OCI-M2 (cell line): Measurements from ENCODE around the gene TPM2.

Source experiments
- DNase-seq: peaks from one replicate; lab custom pipeline; 2025; ENCODE audit not compliant: unreplicated experiment; lab: John Stamatoyannopoulos, UW

The TPM2 gene

GRCh38 chr9:35679766-35680330, 9.9 kb downstream of the TPM2 start:
- DNase-seq, result no peak

DNA sequence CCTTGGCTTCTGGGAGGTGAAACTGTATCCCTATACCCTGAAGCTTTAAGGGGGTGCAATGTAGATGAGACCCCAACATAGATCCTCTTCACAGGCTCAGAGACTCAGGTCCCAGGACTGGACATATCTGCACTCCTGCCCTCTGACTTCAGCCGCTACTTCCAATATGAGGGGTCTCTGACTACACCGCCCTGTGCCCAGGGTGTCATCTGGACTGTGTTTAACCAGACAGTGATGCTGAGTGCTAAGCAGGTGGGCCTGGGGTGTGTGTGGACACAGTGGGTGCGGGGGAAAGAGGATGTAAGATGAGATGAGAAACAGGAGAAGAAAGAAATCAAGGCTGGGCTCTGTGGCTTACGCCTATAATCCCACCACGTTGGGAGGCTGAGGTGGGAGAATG, 10.6 kb downstream of the TPM2 start:
- no peak for DNase-seq

DNA sequence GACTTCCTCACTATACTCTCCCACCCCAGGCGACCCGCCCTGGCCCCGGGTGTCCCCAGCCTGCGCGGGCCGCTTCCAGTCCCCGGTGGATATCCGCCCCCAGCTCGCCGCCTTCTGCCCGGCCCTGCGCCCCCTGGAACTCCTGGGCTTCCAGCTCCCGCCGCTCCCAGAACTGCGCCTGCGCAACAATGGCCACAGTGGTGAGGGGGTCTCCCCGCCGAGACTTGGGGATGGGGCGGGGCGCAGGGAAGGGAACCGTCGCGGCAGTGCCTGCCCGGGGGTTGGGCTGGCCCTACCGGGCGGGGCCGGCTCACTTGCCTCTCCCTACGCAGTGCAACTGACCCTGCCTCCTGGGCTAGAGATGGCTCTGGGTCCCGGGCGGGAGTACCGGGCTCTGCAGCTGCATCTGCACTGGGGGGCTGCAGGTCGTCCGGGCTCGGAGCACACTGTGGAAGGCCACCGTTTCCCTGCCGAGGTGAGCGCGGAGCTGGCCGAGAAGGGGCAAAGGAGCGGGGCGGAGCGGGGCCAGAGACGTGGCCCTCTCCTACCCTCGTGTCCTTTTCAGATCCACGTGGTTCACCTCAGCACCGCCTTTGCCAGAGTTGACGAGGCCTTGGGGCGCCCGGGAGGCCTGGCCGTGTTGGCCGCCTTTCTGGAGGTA, 13.9 kb downstream of the TPM2 start:
- no peak for DNase-seq

DNA sequence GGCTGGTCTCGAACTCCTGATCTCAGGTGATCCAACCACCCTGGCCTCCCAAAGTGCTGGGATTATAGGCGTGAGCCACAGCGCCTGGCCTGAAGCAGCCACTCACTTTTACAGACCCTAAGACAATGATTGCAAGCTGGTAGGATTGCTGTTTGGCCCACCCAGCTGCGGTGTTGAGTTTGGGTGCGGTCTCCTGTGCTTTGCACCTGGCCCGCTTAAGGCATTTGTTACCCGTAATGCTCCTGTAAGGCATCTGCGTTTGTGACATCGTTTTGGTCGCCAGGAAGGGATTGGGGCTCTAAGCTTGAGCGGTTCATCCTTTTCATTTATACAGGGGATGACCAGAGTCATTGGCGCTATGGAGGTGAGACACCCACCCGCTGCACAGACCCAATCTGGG, 14.5 kb downstream of the TPM2 start:
- DNase-seq, result no peak

DNA sequence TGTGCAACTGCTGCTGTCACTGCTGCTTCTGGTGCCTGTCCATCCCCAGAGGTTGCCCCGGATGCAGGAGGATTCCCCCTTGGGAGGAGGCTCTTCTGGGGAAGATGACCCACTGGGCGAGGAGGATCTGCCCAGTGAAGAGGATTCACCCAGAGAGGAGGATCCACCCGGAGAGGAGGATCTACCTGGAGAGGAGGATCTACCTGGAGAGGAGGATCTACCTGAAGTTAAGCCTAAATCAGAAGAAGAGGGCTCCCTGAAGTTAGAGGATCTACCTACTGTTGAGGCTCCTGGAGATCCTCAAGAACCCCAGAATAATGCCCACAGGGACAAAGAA, 15.7 kb downstream of the TPM2 start:
- no peak for DNase-seq

DNA sequence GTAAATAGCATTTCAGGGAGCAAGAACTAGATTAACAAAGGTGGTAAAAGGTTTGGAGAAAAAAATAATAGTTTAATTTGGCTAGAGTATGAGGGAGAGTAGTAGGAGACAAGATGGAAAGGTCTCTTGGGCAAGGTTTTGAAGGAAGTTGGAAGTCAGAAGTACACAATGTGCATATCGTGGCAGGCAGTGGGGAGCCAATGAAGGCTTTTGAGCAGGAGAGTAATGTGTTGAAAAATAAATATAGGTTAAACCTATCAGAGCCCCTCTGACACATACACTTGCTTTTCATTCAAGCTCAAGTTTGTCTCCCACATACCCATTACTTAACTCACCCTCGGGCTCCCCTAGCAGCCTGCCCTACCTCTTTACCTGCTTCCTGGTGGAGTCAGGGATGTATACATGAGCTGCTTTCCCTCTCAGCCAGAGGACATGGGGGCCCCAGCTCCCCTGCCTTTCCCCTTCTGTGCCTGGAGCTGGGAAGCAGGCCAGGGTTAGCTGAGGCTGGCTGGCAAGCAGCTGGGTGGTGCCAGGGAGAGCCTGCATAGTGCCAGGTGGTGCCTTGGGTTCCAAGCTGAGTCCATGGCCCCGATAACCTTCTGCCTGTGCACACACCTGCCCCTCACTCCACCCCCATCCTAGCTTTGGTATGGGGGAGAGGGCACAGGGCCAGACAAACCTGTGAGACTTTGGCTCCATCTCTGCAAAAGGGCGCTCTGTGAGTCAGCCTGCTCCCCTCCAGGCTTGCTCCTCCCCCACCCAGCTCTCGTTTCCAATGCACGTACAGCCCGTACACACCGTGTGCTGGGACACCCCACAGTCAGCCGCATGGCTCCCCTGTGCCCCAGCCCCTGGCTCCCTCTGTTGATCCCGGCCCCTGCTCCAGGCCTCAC, 16.3 kb downstream of the TPM2 start, which contains the start of gene CA9:
CA9 (plus strand) TSS at position 797 of the 893 bp plus-strand sequence; CDS start at position 829, 32 bp downstream.
- DNase-seq, result no peak

DNA sequence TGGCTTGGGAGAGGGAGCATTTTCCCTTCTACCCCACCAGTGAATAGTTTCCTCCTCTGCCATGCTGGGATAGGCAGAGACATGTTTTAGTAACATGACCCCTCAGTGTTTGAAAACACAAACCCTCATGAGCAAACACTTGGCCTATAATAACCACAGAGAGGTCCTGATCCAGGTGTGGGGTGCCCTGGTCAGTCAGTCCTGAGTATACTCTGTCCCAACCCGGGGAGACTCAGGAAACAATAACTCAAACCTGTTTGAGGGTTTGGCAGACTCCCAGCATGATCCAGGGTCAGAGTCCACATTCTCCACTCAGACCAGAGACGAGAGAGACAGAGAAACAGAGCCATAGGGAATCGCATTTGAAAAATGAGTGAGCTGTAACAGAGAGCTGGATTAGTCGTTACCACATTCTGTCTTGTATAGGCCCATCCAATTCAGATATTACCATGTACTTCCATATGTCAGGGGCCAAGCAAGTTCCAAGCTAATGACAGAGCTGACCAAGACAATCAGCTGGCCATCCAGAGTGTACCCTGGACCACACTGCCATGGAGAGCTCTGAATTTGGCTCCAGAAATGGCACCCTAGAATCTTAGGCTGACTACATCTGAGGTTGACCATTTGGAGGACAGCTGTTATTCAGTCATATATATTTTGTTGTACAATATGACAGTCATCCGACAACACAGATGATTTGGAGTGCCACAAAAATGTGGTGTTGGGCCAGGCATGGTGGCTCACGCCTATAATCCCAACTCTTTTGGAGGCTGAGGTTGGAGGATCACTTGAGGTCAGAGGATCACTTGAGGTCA, 20.2 kb downstream of the TPM2 start:
- no peak for DNase-seq

DNA sequence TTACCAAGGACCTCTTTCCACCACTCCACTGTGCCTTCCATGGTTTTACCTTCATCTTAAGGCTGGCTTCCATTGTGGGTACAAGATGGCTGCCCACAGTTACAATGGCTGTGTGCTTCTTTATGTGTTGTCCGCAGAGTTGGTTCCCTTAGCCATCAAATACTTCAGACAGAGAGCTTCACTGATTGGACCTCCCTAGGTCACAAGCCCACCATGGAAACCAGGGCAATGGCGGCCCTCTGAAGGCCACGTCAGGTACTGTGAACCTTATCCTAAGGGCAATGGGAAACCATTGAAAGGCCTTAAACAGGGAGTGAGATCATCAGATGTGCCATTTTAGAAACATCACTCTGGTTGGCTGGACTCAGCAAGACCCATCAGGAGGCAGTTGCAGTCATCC, 21.8 kb downstream of the TPM2 start:
- DNase-seq, result no peak

GRCh38 chr9:35666549-35666948, 23.2 kb downstream of the TPM2 start:
- no peak for DNase-seq

GRCh38 chr9:35666045-35666444, 23.7 kb downstream of the TPM2 start:
- no peak for DNase-seq

DNA sequence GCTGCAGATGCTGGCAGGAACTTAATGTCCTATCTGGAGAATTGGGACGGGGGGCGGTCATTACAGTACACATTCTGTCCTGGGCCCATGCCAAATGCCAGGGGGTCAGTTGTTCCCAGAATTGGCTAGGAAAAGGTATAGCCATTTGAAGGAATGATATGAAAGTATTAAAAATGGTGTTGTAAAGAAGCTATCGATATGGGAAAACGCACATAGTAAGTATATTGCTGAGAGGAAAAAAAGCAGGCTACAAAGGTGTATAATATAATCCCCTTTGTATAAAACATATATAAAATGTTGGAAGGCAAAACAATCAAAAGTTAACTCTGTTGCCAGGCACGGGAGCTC, 24.3 kb downstream of the TPM2 start:
- DNase-seq, result no peak

- peak; percentile 19 for DNase-seq
Measured at GRCh38 chr9:35664531-35665470, 24.9 kb downstream of the TPM2 start, which contains the start of gene ARHGEF39. ARHGEF39 (minus strand) TSS chr9:35665195; CDS start chr9:35665169, 26 bp downstream.

DNA sequence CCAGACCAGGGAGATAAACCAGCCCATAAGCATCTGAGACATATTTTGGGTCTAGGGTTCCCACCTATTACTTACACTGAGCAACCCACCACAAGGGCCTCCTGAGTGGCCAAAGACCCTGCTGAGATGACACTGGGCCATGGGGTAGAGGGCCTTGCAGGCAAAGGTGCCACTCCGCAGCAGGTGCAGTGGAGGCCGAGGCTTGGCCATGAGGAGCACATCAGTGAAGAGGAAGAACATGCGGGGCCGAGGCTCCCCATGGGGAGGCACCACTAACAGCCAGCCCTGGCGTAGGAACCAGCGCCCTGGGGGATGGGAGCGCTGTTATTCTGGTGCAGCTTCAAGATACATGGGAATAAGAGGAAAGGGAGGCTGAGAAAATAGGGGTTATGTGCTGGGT, 27.3 kb downstream of the TPM2 start:
- DNase-seq, result no peak

GRCh38 chr9:35661756-35662350, 27.9 kb downstream of the TPM2 start:
- DNase-seq, result no peak

- DNase-seq, result no peak
Measured at GRCh38 chr9:35660966-35661415, 28.7 kb downstream of the TPM2 start.

DNA sequence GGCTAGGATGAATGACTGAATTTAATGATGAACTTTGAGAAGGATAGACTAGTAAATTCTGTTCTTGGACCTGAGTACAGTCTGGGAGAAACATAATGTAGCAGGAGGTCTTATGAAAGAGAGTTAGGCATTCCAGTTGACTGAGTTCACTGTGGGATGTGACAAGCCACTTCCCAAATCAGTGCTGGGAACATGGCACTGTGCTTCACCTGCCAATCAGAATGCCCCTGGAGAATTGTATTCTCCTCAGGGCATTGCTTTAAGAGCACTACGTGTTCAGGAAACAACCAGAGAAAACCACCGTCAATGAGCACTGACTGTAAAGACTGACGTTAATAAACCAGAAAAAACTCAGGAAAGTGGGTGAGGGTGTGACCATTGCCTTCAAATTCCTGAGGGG, 30.4 kb downstream of the TPM2 start:
- DNase-seq, result no peak

DNA sequence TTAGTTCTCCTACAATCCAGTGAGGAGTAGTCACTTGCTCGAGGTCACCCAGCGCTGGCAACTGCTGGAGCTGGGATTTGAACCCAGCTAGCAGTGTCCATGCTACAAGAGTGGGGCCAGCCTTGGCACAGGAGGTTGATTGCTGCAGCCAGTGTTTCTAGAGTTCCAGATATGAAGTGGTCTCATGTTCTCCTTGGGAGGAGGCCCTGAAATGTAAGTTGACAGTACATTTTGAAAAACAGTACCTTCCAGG, 30.8 kb downstream of the TPM2 start:
- DNase-seq, result peak; percentile 4

- DNase-seq, result peak; percentile 84
Measured at GRCh38 chr9:35658137-35658967, 31.4 kb downstream of the TPM2 start, which contains the start of gene CCDC107. CCDC107 (plus strand) TSS chr9:35658292; CDS start chr9:35658380, 88 bp downstream.

- DNase-seq, result peak; percentile 84
Measured at GRCh38 chr9:35657546-35658136, 32.1 kb downstream of the TPM2 start, which contains the start of gene RMRP. RMRP (minus strand) TSS chr9:35658019.
